Activated CD8-positive, alpha-beta T cell treated with anti-CD3 and anti-CD28 coated beads, Interleukin-2, amount 10 ng/mL, durations not matched to agents 7 days and 5 days (primary cell): ENCODE results near the gene STYXL2. TPM values are rescaled to one million over a fixed set of nuclear protein-coding genes. Genes with fewer than 3 reads are reported as not detected.

Experiments used
- ATAC-seq: fragments of 150-1000 bp; cut with Tn5 transposase; one replicate; pipeline ENCODE4 v1.10.0; 2021; ENCODE audit warnings: moderate library complexity
- CTCF ChIA-PET: fragments of 350-600 bp; sonication (Branson Sonifier 250); formaldehyde crosslinking; loops from one replicate; lab custom pipeline; 2021; ENCODE audit warnings: antibody characterized with exemption; lab: Charles Lee
- POLR2A ChIA-PET: fragments of 350-600 bp; sonication (Branson Sonifier 250); formaldehyde crosslinking; loops from one replicate; lab custom pipeline; 2021; ENCODE audit warnings: antibody characterized with exemption; lab: Charles Lee
- DNase-seq: peaks from one replicate; pipeline ENCODE4 v3.0.0-alpha.2; 2020
- H3K27ac Mint-ChIP-seq: one replicate; pipeline ENCODE4 v1.8.0; 2021; ENCODE audit warnings: mild to moderate bottlenecking, mixed read lengths
- H3K27me3 Mint-ChIP-seq: one replicate; pipeline ENCODE4 v1.8.0; 2021; ENCODE audit warnings: low read depth, mixed read lengths
- H3K36me3 Mint-ChIP-seq: one replicate; pipeline ENCODE4 v1.8.0; 2021; ENCODE audit warnings: low read depth, mixed read lengths
- H3K4me1 Mint-ChIP-seq: one replicate; pipeline ENCODE4 v1.8.0; 2021; ENCODE audit warnings: low read depth, mixed read lengths
- H3K4me3 Mint-ChIP-seq: one replicate; pipeline ENCODE4 v1.8.0; 2021; ENCODE audit warnings: mild to moderate bottlenecking, mixed read lengths
- H3K9me3 Mint-ChIP-seq: one replicate; pipeline ENCODE4 v1.8.0; 2022; ENCODE audit warnings: mixed read lengths; ENCODE audit not compliant: insufficient read depth
- total RNA-seq, 2 experiments: library from RNA; stranded (reverse); gene quantifications; one replicate each; pipeline ENCODE4 v1.2.3, GENCODE V29; 2021

The STYXL2 gene
- total RNA-seq, 2 experiments from 2014 or later = not detected

GRCh38 chr1:167136191-167136614, 42.3 kb downstream of the STYXL2 start:
- ChIA-PET POLR2A (no interaction called here), CTCF (interaction anchor here (1.4 kb wide), 1 partner anchor 76 kb away, joined by 3 read pairs; no protein-coding TSS in a partner anchor)
- DNase-seq = no peak
- peaks cover 28% of the 10 kb centered on the region for H3K27me3 Mint-ChIP-seq
- no peaks in the 10 kb centered on the region for H3K9me3 Mint-ChIP-seq
- no peak for ATAC-seq
- no peaks in the 10 kb centered on the region for H3K4me1 Mint-ChIP-seq
- H3K4me3 Mint-ChIP-seq = no peak overlapping the region
- no peak overlapping the region for H3K27ac Mint-ChIP-seq
- H3K36me3 Mint-ChIP-seq = no peaks in the 10 kb centered on the region

GRCh38 chr1:167136806-167137205, 42.9 kb downstream of the STYXL2 start:
- Mint-ChIP-seq H3K27ac (no peak overlapping the region), H3K9me3 (no peaks in the 10 kb centered on the region), H3K4me1 (no peaks in the 10 kb centered on the region), H3K27me3 (peaks cover 26% of the 10 kb centered on the region), H3K4me3 (no peak overlapping the region), H3K36me3 (no peaks in the 10 kb centered on the region)
- ATAC-seq (no peak), DNase-seq (no peak)
- POLR2A ChIA-PET = no interaction called here
- CTCF ChIA-PET = interaction anchor here (1.4 to 1.7 kb wide), 2 partner anchors 77 to 227 kb away, joined by 3 to 4 read pairs; no protein-coding TSS in a partner anchor

GRCh38 chr1:167137332-167137781, 43.5 kb downstream of the STYXL2 start:
- Mint-ChIP-seq H3K4me1 (no peaks in the 10 kb centered on the region), H3K36me3 (no peaks in the 10 kb centered on the region), H3K27ac (no peak overlapping the region), H3K9me3 (no peaks in the 10 kb centered on the region), H3K27me3 (peaks cover 28% of the 10 kb centered on the region), H3K4me3 (no peak overlapping the region)
- ATAC-seq = no peak
- DNase-seq = no peak
- POLR2A ChIA-PET = no interaction called here
- CTCF ChIA-PET = interaction anchor here (1.4 to 1.7 kb wide), 2 partner anchors 78 to 228 kb away, joined by 3 to 4 read pairs; no protein-coding TSS in a partner anchor

- H3K27ac Mint-ChIP-seq = no peak overlapping the region
- H3K27me3 Mint-ChIP-seq = peaks cover 28% of the 10 kb centered on the region
- no peaks in the 10 kb centered on the region for H3K4me1 Mint-ChIP-seq
- no peaks in the 10 kb centered on the region for H3K9me3 Mint-ChIP-seq
- no peak for ATAC-seq
- no peak overlapping the region for H3K4me3 Mint-ChIP-seq
- H3K36me3 Mint-ChIP-seq = no peaks in the 10 kb centered on the region
- DNase-seq = no peak
- ChIA-PET POLR2A (no interaction called here), CTCF (interaction anchor here (0.8 to 1.7 kb wide), 3 partner anchors 19 to 228 kb away, joined by 3 to 4 read pairs (median 3); no protein-coding TSS in a partner anchor)
These were observed 44.1 kb downstream of the STYXL2 start for GRCh38 chr1:167137793-167138510.

DNA sequence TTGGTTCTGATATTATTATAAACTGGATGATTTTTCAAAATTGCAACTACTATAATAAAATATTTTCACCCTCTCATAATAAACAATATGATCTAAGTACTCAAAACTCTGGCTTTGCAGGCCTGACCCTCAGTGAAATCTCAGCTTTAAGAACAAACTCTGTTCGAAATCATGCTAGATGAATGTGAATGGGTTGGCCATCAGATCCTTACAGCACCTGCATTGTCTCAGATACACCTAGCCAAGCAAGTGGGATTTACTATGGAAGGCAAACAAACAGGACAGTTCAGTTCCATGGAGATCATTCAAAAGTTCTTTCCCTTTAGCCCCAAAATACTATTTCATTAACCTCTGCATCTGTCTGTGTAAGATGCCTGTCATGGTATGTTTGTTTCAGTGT, 44.8 kb downstream of the STYXL2 start:
- DNase-seq (no peak), ATAC-seq (no peak)
- ChIA-PET CTCF (interaction anchor here (0.8 to 1.7 kb wide), 2 partner anchors 20 to 229 kb away, joined by 3 to 4 read pairs; no protein-coding TSS in a partner anchor), POLR2A (interaction anchor here (0.6 kb wide), 1 partner anchor 1015 kb away, joined by 3 read pairs; no protein-coding TSS in a partner anchor)
- Mint-ChIP-seq H3K4me1 (no peaks in the 10 kb centered on the region), H3K27me3 (peaks cover 30% of the 10 kb centered on the region), H3K36me3 (no peaks in the 10 kb centered on the region), H3K4me3 (no peak overlapping the region), H3K27ac (no peak overlapping the region), H3K9me3 (no peaks in the 10 kb centered on the region)

GRCh38 chr1:167141963-167142362, 48.1 kb downstream of the STYXL2 start:
- Mint-ChIP-seq H3K9me3 (peaks cover 2% of the 10 kb centered on the region), H3K4me3 (no peak overlapping the region), H3K27me3 (peaks cover 37% of the 10 kb centered on the region), H3K27ac (no peak overlapping the region), H3K36me3 (no peaks in the 10 kb centered on the region), H3K4me1 (no peaks in the 10 kb centered on the region)
- POLR2A ChIA-PET = no interaction called here
- DNase-seq (no peak), ATAC-seq (no peak)
- CTCF ChIA-PET = no interaction called here

Other genes starting within 250 kb of the STYXL2 start
- 10 to 100 TPM; 12.9 to 13.6 TPM for gene TADA1, start 217.8 kb upstream of the STYXL2 start, total RNA-seq
- 1 to 10 TPM; 4.3 to 5.0 TPM for gene ILDR2, start 118.5 kb upstream of the STYXL2 start, total RNA-seq
- gene MAEL, start 104.8 kb upstream of the STYXL2 start, total RNA-seq = not detected
- under 1 TPM; 0.16 to 0.24 TPM for gene GPA33, start 3.7 kb upstream of the STYXL2 start, total RNA-seq
- gene POU2F1, start 126.8 kb downstream of the STYXL2 start, total RNA-seq = 10 to 100 TPM; 22.7 to 23.3 TPM